H1 (cell line): ENCODE data around the gene DNAJB11. TPM values are rescaled to one million over a fixed set of nuclear protein-coding genes. Genes with fewer than 3 reads are reported as not detected.

ENCODE experiments used
- CTCF ChIA-PET: fragments of 300-600 bp; sonication (Branson Sonifier 250); formaldehyde crosslinking; loops from one replicate; lab custom pipeline; 2021; ENCODE audit not compliant: partially characterized antibody; lab: Charles Lee
- POLR2A ChIA-PET: fragments of 300-600 bp; sonication (Branson Sonifier 250); formaldehyde crosslinking; loops from one replicate; lab custom pipeline; 2021; ENCODE audit warnings: inconsistent platforms; ENCODE audit not compliant: partially characterized antibody; lab: Charles Lee
- DNase-seq, 2 experiments: peaks; one replicate each; pipeline versions ENCODE4 v3.0.0 to v3.0.0-alpha.2; 2010 to 2022; ENCODE audit warnings: low spot score in 2 of 2, low read depth in 1 of 2, mixed read lengths in 1 of 2
- FAIRE-seq: peaks from 2 replicates; lab custom pipeline; 2011; peaks lifted over from hg19 to GRCh38; lab: Jason Lieb, UNC
- H2AFZ ChIP-seq: 2 replicates; pipeline ENCODE4 v1.8.1; 2012; ENCODE audit warnings: low read length, inconsistent platforms
- H2AK5ac ChIP-seq: 2 replicates; pipeline ENCODE4 v1.6.1; 2013; ENCODE audit warnings: low read depth, low read length
- H2BK120ac ChIP-seq: replicated peaks from 2 replicates; pipeline ENCODE3; 2013; ENCODE audit warnings: low read depth, low read length, inconsistent platforms
- H2BK12ac ChIP-seq: 2 replicates; pipeline ENCODE4 v1.6.1; 2013; ENCODE audit warnings: low read depth, low read length
- H2BK15ac ChIP-seq: 2 replicates; pipeline ENCODE4 v1.6.1; 2013; ENCODE audit warnings: low read length
- H2BK20ac ChIP-seq: 2 replicates; pipeline ENCODE4 v1.6.1; 2013; ENCODE audit warnings: low read length
- H2BK5ac ChIP-seq: 2 replicates; pipeline ENCODE4 v1.6.1; 2013; ENCODE audit warnings: low read depth, low read length
- H3K14ac ChIP-seq: 2 replicates; pipeline ENCODE4 v1.6.1; 2013; ENCODE audit warnings: inconsistent platforms; ENCODE audit not compliant: insufficient read length
- H3K18ac ChIP-seq: 2 replicates; pipeline ENCODE4 v1.6.1; 2013; ENCODE audit warnings: low read length; ENCODE audit errors: extremely low read depth
- H3K23ac ChIP-seq: 2 replicates; pipeline ENCODE4 v1.6.1; 2013; ENCODE audit warnings: inconsistent platforms; ENCODE audit not compliant: insufficient read length
- H3K23me2 ChIP-seq: 2 replicates; pipeline ENCODE4 v1.6.1; 2013; ENCODE audit warnings: low read depth, low read length
- H3K27ac ChIP-seq: 2 replicates; pipeline ENCODE4 v1.6.1; 2011; ENCODE audit warnings: low read depth, low read length, inconsistent platforms
- H3K27me3 ChIP-seq, 4 experiments: replicated peaks in 1 of 4; 1 replicate in 1 of 4; 2 replicates in 3 of 4; pipeline versions ENCODE4 v1.6.1 to v1.8.1; 2011 to 2013; ENCODE audit warnings: low read length in 3 of 4, mild to moderate bottlenecking in 3 of 4, inconsistent platforms in 2 of 4, mixed read lengths in 2 of 4, moderate library complexity in 1 of 4; ENCODE audit not compliant: control insufficient read depth in 3 of 4, insufficient read depth in 3 of 4; ENCODE audit errors: extremely low read depth in 1 of 4
- H3K36me3 ChIP-seq, 4 experiments: 2 replicates each; pipeline versions ENCODE4 v1.6.1 to v1.8.1; 2011 to 2013; ENCODE audit warnings: mild to moderate bottlenecking in 4 of 4, low read length in 3 of 4, moderate library complexity in 2 of 4, control low read depth in 1 of 4, inconsistent platforms in 1 of 4; ENCODE audit not compliant: insufficient read depth in 4 of 4, control insufficient read depth in 2 of 4
- H3K4ac ChIP-seq: replicated peaks from 2 replicates; pipeline ENCODE3; 2013; ENCODE audit warnings: low read length, low read depth, mixed read lengths, inconsistent platforms; ENCODE audit not compliant: insufficient read length
- H3K4me1 ChIP-seq, 4 experiments: replicated peaks in 1 of 4; 1 replicate in 1 of 4; 2 replicates in 3 of 4; pipeline versions ENCODE4 v1.6.1 to v1.8.1; 2011 to 2013; ENCODE audit warnings: low read length in 3 of 4, inconsistent platforms in 2 of 4, mixed read lengths in 1 of 4; ENCODE audit not compliant: insufficient read depth in 4 of 4, control insufficient read depth in 3 of 4
- H3K4me2 ChIP-seq, 2 experiments: 2 replicates each; pipeline versions ENCODE4 v1.6.1 to v1.8.1; 2011 to 2013; ENCODE audit warnings: low read depth in 2 of 2, low read length in 2 of 2, control low read depth in 1 of 2, inconsistent platforms in 1 of 2, mild to moderate bottlenecking in 1 of 2; ENCODE audit not compliant: insufficient read depth in 1 of 2
- H3K4me3 ChIP-seq, 4 experiments: fragments of 200-600, 300-600 bp in 1 of 4; sonication (generic), shearing (Covaris generic), sonication (Bioruptor Twin) in 1 of 4; 2 replicates each; pipeline versions ENCODE4 v1.5.1 to v1.8.1; 2011 to 2016; ENCODE audit warnings: low read length in 4 of 4, low read depth in 3 of 4, control low read depth in 2 of 4, inconsistent platforms in 2 of 4, mild to moderate bottlenecking in 2 of 4, mixed read lengths in 1 of 4, moderate library complexity in 1 of 4; ENCODE audit not compliant: insufficient read depth in 2 of 4; ENCODE audit errors: extremely low read depth in 1 of 4
- H3K56ac ChIP-seq: replicated peaks from 2 replicates; pipeline ENCODE3; 2013; ENCODE audit warnings: low read depth, mild to moderate bottlenecking, mixed read lengths, low read length, inconsistent platforms; ENCODE audit not compliant: insufficient read length
- H3K79me1 ChIP-seq: 2 replicates; pipeline ENCODE4 v1.6.1; 2013; ENCODE audit warnings: low read depth, low read length, control low read depth
- H3K79me2 ChIP-seq, 2 experiments: 2 replicates each; pipeline versions ENCODE4 v1.6.1 to v1.8.1; 2012 to 2013; ENCODE audit warnings: low read length in 2 of 2, mild to moderate bottlenecking in 2 of 2, inconsistent platforms in 1 of 2; ENCODE audit not compliant: insufficient read depth in 2 of 2, control insufficient read depth in 1 of 2
- H3K9ac ChIP-seq, 4 experiments: replicated peaks in 1 of 4; 1 replicate in 1 of 4; 2 replicates in 3 of 4; pipeline versions ENCODE4 v1.6.1 to v1.8.1; 2011 to 2013; ENCODE audit warnings: low read depth in 3 of 4, low read length in 3 of 4, control low read depth in 2 of 4, mild to moderate bottlenecking in 2 of 4, moderate library complexity in 2 of 4, inconsistent platforms in 1 of 4; ENCODE audit errors: extremely low read depth in 1 of 4
- H3K9me3 ChIP-seq, 2 experiments: 2 replicates each; pipeline versions ENCODE4 v1.6.1 to v1.8.1; 2012 to 2013; ENCODE audit warnings: mild to moderate bottlenecking in 2 of 2, moderate library complexity in 2 of 2, control low read depth in 1 of 2, inconsistent platforms in 1 of 2, low read depth in 1 of 2, low read length in 1 of 2, mixed read lengths in 1 of 2; ENCODE audit not compliant: insufficient read depth in 2 of 2
- H4K20me1 ChIP-seq, 2 experiments: replicated peaks in 1 of 2; 2 replicates each; pipeline versions ENCODE3 to v1.8.1; 2011 to 2013; ENCODE audit warnings: inconsistent platforms in 2 of 2, low read length in 2 of 2, mild to moderate bottlenecking in 1 of 2; ENCODE audit not compliant: insufficient read depth in 2 of 2, control insufficient read depth in 1 of 2
- H4K5ac ChIP-seq: 2 replicates; pipeline ENCODE4 v1.6.1; 2013; ENCODE audit warnings: low read length, low read depth, mixed read lengths, inconsistent platforms; ENCODE audit not compliant: insufficient read length
- H4K8ac ChIP-seq: 2 replicates; pipeline ENCODE4 v1.8.0; 2013; ENCODE audit warnings: mild to moderate bottlenecking, moderate library complexity, low read length, inconsistent platforms; ENCODE audit not compliant: insufficient read depth; ENCODE audit errors: extremely low read depth
- H4K91ac ChIP-seq: replicated peaks from 2 replicates; pipeline ENCODE3; 2013; ENCODE audit warnings: low read length, mixed read lengths, inconsistent platforms; ENCODE audit not compliant: insufficient read length
- ATF2 ChIP-seq: IDR thresholded peaks from 2 replicates; pipeline ENCODE4 v1.6.1; 2012; ENCODE audit warnings: low read length, inconsistent platforms
- ATF3 ChIP-seq: IDR thresholded peaks from 2 replicates; pipeline ENCODE4 v1.6.1; 2011; ENCODE audit warnings: low read depth, mild to moderate bottlenecking, low read length; ENCODE audit not compliant: insufficient read depth
- CBX5 ChIP-seq: fragments of 300-800, 300-1000 bp; sonication (generic); IDR thresholded peaks from 2 replicates; pipeline ENCODE4 v1.7.1; 2016; ENCODE audit warnings: antibody characterized with exemption, low read length, low read depth
- JUND ChIP-seq: IDR thresholded peaks from 2 replicates; pipeline ENCODE4 v1.6.1; 2011; ENCODE audit warnings: mild to moderate bottlenecking, improper control_type of control experiment, low read length
- KDM1A ChIP-seq: fragments of 200-600, 300-600 bp; sonication (generic); IDR thresholded peaks from 2 replicates; pipeline ENCODE4 v1.7.1; 2016; ENCODE audit warnings: mild to moderate bottlenecking, low read length, borderline replicate concordance
- NRF1 ChIP-seq: IDR thresholded peaks from 2 replicates; pipeline ENCODE4 v1.6.1; 2011; ENCODE audit warnings: mild to moderate bottlenecking, low read depth, low read length, improper control_type of control experiment
- SIX5 ChIP-seq: IDR thresholded peaks from 2 replicates; pipeline ENCODE4 v1.6.1; 2011; ENCODE audit warnings: mild to moderate bottlenecking, low read depth, low read length
- TAF1 ChIP-seq: IDR thresholded peaks from 2 replicates; pipeline ENCODE4 v1.6.1; 2011; ENCODE audit warnings: mild to moderate bottlenecking, low read depth, low read length
- TBP ChIP-seq: IDR thresholded peaks from 2 replicates; pipeline ENCODE4 v1.6.1; 2011; ENCODE audit warnings: low read depth, low read length, improper control_type of control experiment
- TEAD4 ChIP-seq: IDR thresholded peaks from 2 replicates; pipeline ENCODE4 v1.6.1; 2012; ENCODE audit warnings: low read depth, low read length, inconsistent platforms, mixed read lengths
- USF2 ChIP-seq: IDR thresholded peaks from 2 replicates; pipeline ENCODE4 v1.6.1; 2011; ENCODE audit warnings: low read length, improper control_type of control experiment
- YY1 ChIP-seq: IDR thresholded peaks from 2 replicates; pipeline ENCODE4 v1.6.1; 2011; ENCODE audit warnings: low read depth, mild to moderate bottlenecking, low read length
- ZNF274 ChIP-seq: IDR thresholded peaks from 2 replicates; pipeline ENCODE4 v1.7.0; 2012; ENCODE audit warnings: low read length, borderline replicate concordance; ENCODE audit errors: extremely low read depth
- polyA plus RNA-seq, 7 experiments: library from polyadenylated mRNA; depleted of rRNA in 3 of 7; stranded (reverse) in 5 of 7; unstranded in 2 of 7; fragments of >200 nt in 5 of 7; fragments of 200-250 nt in 2 of 7; gene quantifications; 1 replicate in 5 of 7; 2 replicates in 1 of 7; 4 replicates in 1 of 7; pipeline versions ENCODE4 v1.2.1 to v1.2.3, GENCODE V29; 2011 to 2013; ENCODE audit warnings: missing spikeins in 2 of 7, mixed read lengths in 2 of 7
- total RNA-seq: library from RNA; stranded (reverse); fragmentation: NEBNext Ultra II Directional; extraction: Animal tissue kit (Norgen Biotek cat#: 25700); gene quantifications from 2 replicates; pipeline ENCODE4 v1.2.1, GENCODE V29; 2021

The DNAJB11 gene
- total and polyA plus RNA-seq, 2 of the 8 experiments (the other 6 are each of a cell fraction or from before 2014, with no cell fraction given) = 14.6 to 63.9 TPM

GRCh38 chr3:186605078-186605477, 34.6 kb downstream of the DNAJB11 start:
- no peak overlapping the region for H3K4ac ChIP-seq
- POLR2A ChIA-PET = no interaction called here
- H2BK15ac ChIP-seq = no peak overlapping the region
- TF ChIP-seq ZNF274 (no peak), TAF1 (no peak), USF2 (no peak), KDM1A (no peak), ATF3 (no peak), TEAD4 (no peak), YY1 (no peak), ATF2 (no peak), CBX5 (no peak), NRF1 (no peak), SIX5 (no peak), TBP (no peak), JUND (no peak)

More at GRCh38 chr3:186605078-186605477, 34.6 kb downstream of the DNAJB11 start:
- Histone ChIP-seq H3K4me2 (no peak overlapping the region), H3K27ac (no peak overlapping the region), H2BK5ac (no peak overlapping the region), H4K91ac (no peak overlapping the region), H2BK12ac (no peak overlapping the region), H2AFZ (no peak overlapping the region), H3K14ac (no peak overlapping the region), H3K79me1 (no peaks in the 10 kb centered on the region), H3K4me1 (no peaks in the 10 kb centered on the region), H3K79me2 (no peaks in the 10 kb centered on the region), H3K23me2 (no peaks in the 10 kb centered on the region), H3K56ac (no peak overlapping the region), H3K9me3 (no peaks in the 10 kb centered on the region), H3K4me3 (no peak overlapping the region), H3K27me3 (no peaks in the 10 kb centered on the region), H4K20me1 (no peaks in the 10 kb centered on the region), H3K18ac (no peak overlapping the region), H3K23ac (no peak overlapping the region), H4K8ac (no peak overlapping the region), H3K36me3 (no peaks in the 10 kb centered on the region), H2BK20ac (no peak overlapping the region), H3K9ac (no peak overlapping the region), H2AK5ac (no peak overlapping the region), H4K5ac (no peak overlapping the region), H2BK120ac (no peak overlapping the region)
- CTCF ChIA-PET = interaction anchor here (1.4 to 23.7 kb wide), 3 partner anchors 8 to 65 kb away, joined by 3 to 333 read pairs (median 5); partner anchors contain the start of gene AHSG
- DNase-seq = no peak
- FAIRE-seq = no peak
